Smooth muscle cell (in vitro differentiated cells): ENCODE data around the gene GABRB1. TPM values are rescaled to one million over a fixed set of nuclear protein-coding genes. Genes with fewer than 3 reads are reported as not detected.

Source experiments
- DNase-seq: peaks from one replicate; lab custom pipeline; 2025; ENCODE audit not compliant: unreplicated experiment; lab: John Stamatoyannopoulos, UW
- H2AFZ ChIP-seq: fragments of 200-600 bp; sonication (generic); 2 replicates; pipeline ENCODE4 v1.6.0; 2016; ENCODE audit warnings: antibody characterized with exemption, low read depth, mild to moderate bottlenecking
- H3F3A ChIP-seq: fragments of 200-600 bp; sonication (generic); 2 replicates; pipeline ENCODE4 v1.6.0; 2017; ENCODE audit warnings: antibody characterized with exemption, low read depth
- H3K27ac ChIP-seq: fragments of 200-600 bp; sonication (generic); 2 replicates; pipeline ENCODE4 v1.5.1; 2016; ENCODE audit warnings: low read depth, mild to moderate bottlenecking
- H3K27me3 ChIP-seq: fragments of 200-600 bp; sonication (generic); 2 replicates; pipeline ENCODE4 v1.6.1; 2016; ENCODE audit warnings: low read depth, mild to moderate bottlenecking
- H3K36me3 ChIP-seq: fragments of 200-600 bp; sonication (generic); 2 replicates; pipeline ENCODE4 v1.5.1; 2016; ENCODE audit warnings: low read depth
- H3K4me1 ChIP-seq: fragments of 200-600 bp; sonication (generic); 2 replicates; pipeline ENCODE4 v1.5.1; 2016; ENCODE audit warnings: low read depth
- H3K4me2 ChIP-seq: fragments of 200-600 bp; sonication (generic); 2 replicates; pipeline ENCODE4 v1.6.0; 2016; ENCODE audit warnings: mild to moderate bottlenecking
- H3K4me3 ChIP-seq: fragments of 200-600 bp; sonication (generic); 2 replicates; pipeline ENCODE4 v1.5.1; 2016; ENCODE audit warnings: mild to moderate bottlenecking
- H3K79me2 ChIP-seq: fragments of 200-600 bp; sonication (generic); 2 replicates; pipeline ENCODE4 v1.6.0; 2016; ENCODE audit warnings: low read depth, mild to moderate bottlenecking
- H3K9ac ChIP-seq: fragments of 200-600 bp; sonication (generic); 2 replicates; pipeline ENCODE4 v1.6.0; 2016; ENCODE audit warnings: low read depth
- H3K9me3 ChIP-seq: fragments of 200-600 bp; sonication (generic); replicated peaks from 2 replicates; pipeline ENCODE4 v1.5.1; 2016; ENCODE audit warnings: low read depth
- H4K20me1 ChIP-seq: fragments of 200-600 bp; sonication (generic); 2 replicates; pipeline ENCODE4 v1.6.0; 2016; ENCODE audit warnings: low read depth
- CTCF ChIP-seq: fragments of 200-600 bp; sonication (generic); IDR thresholded peaks from 2 replicates; pipeline ENCODE4 v1.5.1; 2017; ENCODE audit warnings: borderline replicate concordance, mild to moderate bottlenecking, antibody characterized with exemption; ENCODE audit not compliant: insufficient read depth, poor library complexity, severe bottlenecking
- WGBS: methylation state at CpG from one replicate; pipeline ENCODE4 v1.1.7; 2016; ENCODE audit warnings: low lambda C conversion rate; 5-methylcytosine and 5-hydroxymethylcytosine counted together
- polyA plus RNA-seq: library from polyadenylated mRNA; unstranded; fragments of >200 nt; fragmentation: Nextera tagmentation; extraction: Ambion mirVana; gene quantifications from 2 replicates; pipeline ENCODE4 v1.2.1, GENCODE V29; 2016
- total RNA-seq: library from RNA; depleted of rRNA; stranded (reverse); fragments of >200 nt; gene quantifications from 2 replicates; pipeline ENCODE4 v1.2.3, GENCODE V29; 2014

Gene GABRB1
- total and polyA plus RNA-seq, 2 experiments from 2014 or later, result 0.22 TPM; not detected in 1

- Histone ChIP-seq H3K9me3 (no peaks in the 10 kb centered on the region), H3K27me3 (no peaks in the 10 kb centered on the region), H3K4me3 (no peak overlapping the region), H2AFZ (no peak overlapping the region), H3K9ac (no peak overlapping the region), H4K20me1 (no peaks in the 10 kb centered on the region), H3K36me3 (no peaks in the 10 kb centered on the region), H3F3A (no peaks in the 10 kb centered on the region), H3K27ac (no peak overlapping the region), H3K4me1 (no peaks in the 10 kb centered on the region), H3K79me2 (no peaks in the 10 kb centered on the region), H3K4me2 (no peak overlapping the region)
- TF ChIP-seq CTCF, result no peak
- 93% methylated on average over 1 of the region's 1 CpG for WGBS
- no peak for DNase-seq
Measured at GRCh38 chr4:47128991-47129390, 97.6 kb downstream of the GABRB1 start.

GRCh38 chr4:47135210-47135609, 103.8 kb downstream of the GABRB1 start:
- Histone ChIP-seq H3K4me3 (no peak overlapping the region), H3K4me2 (no peak overlapping the region), H3K4me1 (no peaks in the 10 kb centered on the region), H3F3A (no peaks in the 10 kb centered on the region), H3K27me3 (no peaks in the 10 kb centered on the region), H3K9ac (no peak overlapping the region), H3K27ac (no peak overlapping the region), H3K79me2 (no peaks in the 10 kb centered on the region), H2AFZ (no peak overlapping the region), H3K36me3 (no peaks in the 10 kb centered on the region), H3K9me3 (no peaks in the 10 kb centered on the region), H4K20me1 (no peaks in the 10 kb centered on the region)
- no peak for DNase-seq
- TF ChIP-seq CTCF, result no peak
- 78% methylated on average over 4 of the region's 4 CpGs for WGBS

- Histone ChIP-seq H3K4me2 (no peak overlapping the region), H3F3A (no peaks in the 10 kb centered on the region), H3K36me3 (no peaks in the 10 kb centered on the region), H3K79me2 (no peaks in the 10 kb centered on the region), H4K20me1 (no peaks in the 10 kb centered on the region), H3K9me3 (no peaks in the 10 kb centered on the region), H3K4me3 (no peak overlapping the region), H3K27me3 (no peaks in the 10 kb centered on the region), H3K9ac (no peak overlapping the region), H2AFZ (no peak overlapping the region), H3K4me1 (no peaks in the 10 kb centered on the region), H3K27ac (no peak overlapping the region)
- WGBS, result 88% methylated on average over 3 of the region's 3 CpGs
- no peak for TF ChIP-seq CTCF
- DNase-seq, result no peak
Measured at GRCh38 chr4:47143261-47143660, 111.9 kb downstream of the GABRB1 start.

- no peaks in the 10 kb centered on the region for H3K79me2 ChIP-seq
- no peaks in the 10 kb centered on the region for H3K4me1 ChIP-seq
- H3K4me3 ChIP-seq, result no peak overlapping the region
- no peak overlapping the region for H2AFZ ChIP-seq
- H3F3A ChIP-seq, result no peaks in the 10 kb centered on the region
- no peaks in the 10 kb centered on the region for H3K9me3 ChIP-seq
- 29% methylated on average over 4 of the region's 4 CpGs for WGBS
- H3K9ac ChIP-seq, result no peak overlapping the region
- no peak for DNase-seq
- TF ChIP-seq CTCF, result no peak
- H4K20me1 ChIP-seq, result no peaks in the 10 kb centered on the region
- no peak overlapping the region for H3K27ac ChIP-seq
- no peaks in the 10 kb centered on the region for H3K27me3 ChIP-seq
- no peaks in the 10 kb centered on the region for H3K36me3 ChIP-seq
- no peak overlapping the region for H3K4me2 ChIP-seq
Measured at GRCh38 chr4:47145630-47146029, 114.3 kb downstream of the GABRB1 start.
